ENCODE measurements around the gene NSUN6. TPM values are rescaled to one million over a fixed set of nuclear protein-coding genes. Genes with fewer than 3 reads are reported as not detected.
A peak's percentile ranks its signal among the peaks of the same experiment; 100 is the strongest.

Gene NSUN6
- total RNA-seq, 1 experiment from 2014 or later: 6.0 TPM

GRCh38 chr10:18658271-18659124 lies 7.1 kb upstream of the NSUN6 start:
- ATAC-seq (no peak; the same call in 1 of the 2 replicates), DNase-seq (no peak)
- intact Hi-C loops (cut with micrococcal nuclease): loop anchor here (2.0 kb wide), 1 partner anchor 48 kb away; no protein-coding TSS in a partner anchor
- TSS peak; percentile 87 for BruUV-seq (replicated peaks)
- H3K79me2 ChIP-seq (ENCODE audit: low read length): peaks cover 50% of the 10 kb centered on the region
- no peaks in the 10 kb centered on the region for H3F3A ChIP-seq (ENCODE audit: low read length, unreplicated experiment)
- peak overlapping the region; percentile 79 for H3K4me3 ChIP-seq (ENCODE audit: low read length)
- H3K27me3 ChIP-seq (ENCODE audit: low read length): no peaks in the 10 kb centered on the region
- H3K27ac ChIP-seq (ENCODE audit: low read length): peak overlapping the region; percentile 79
- peak overlapping the region; percentile 97 for H3K4me2 ChIP-seq (ENCODE audit: low read length)
- TF ChIP-seq EZH2 (IDR thresholded peaks at IDR 0.05; ENCODE audit: low read length, unreplicated experiment) (no peak), EZH2phosphoT487 (IDR thresholded peaks at IDR 0.05; ENCODE audit: borderline replicate concordance, low read length) (no peak)
- TF ChIP-seq, protein P1, sequence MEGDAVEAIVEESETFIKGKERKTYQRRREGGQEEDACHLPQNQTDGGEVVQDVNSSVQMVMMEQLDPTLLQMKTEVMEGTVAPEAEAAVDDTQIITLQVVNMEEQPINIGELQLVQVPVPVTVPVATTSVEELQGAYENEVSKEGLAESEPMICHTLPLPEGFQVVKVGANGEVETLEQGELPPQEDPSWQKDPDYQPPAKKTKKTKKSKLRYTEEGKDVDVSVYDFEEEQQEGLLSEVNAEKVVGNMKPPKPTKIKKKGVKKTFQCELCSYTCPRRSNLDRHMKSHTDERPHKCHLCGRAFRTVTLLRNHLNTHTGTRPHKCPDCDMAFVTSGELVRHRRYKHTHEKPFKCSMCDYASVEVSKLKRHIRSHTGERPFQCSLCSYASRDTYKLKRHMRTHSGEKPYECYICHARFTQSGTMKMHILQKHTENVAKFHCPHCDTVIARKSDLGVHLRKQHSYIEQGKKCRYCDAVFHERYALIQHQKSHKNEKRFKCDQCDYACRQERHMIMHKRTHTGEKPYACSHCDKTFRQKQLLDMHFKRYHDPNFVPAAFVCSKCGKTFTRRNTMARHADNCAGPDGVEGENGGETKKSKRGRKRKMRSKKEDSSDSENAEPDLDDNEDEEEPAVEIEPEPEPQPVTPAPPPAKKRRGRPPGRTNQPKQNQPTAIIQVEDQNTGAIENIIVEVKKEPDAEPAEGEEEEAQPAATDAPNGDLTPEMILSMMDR (conservative IDR thresholded peaks at IDR 0.05; ENCODE audit: low read depth, low read length): no peak
- CTCF ChIA-PET: no interaction called here
- no peaks in the 10 kb centered on the region for H3K9me2 ChIP-seq (replicated peaks; ENCODE audit: low read length)
- peak overlapping the region; percentile 87 for H2AFZ ChIP-seq (ENCODE audit: low read length)
- no peaks in the 10 kb centered on the region for H3K9me3 ChIP-seq (ENCODE audit: low read length)
- H3K9ac ChIP-seq (ENCODE audit: low read length): peak overlapping the region; percentile 94
- peaks cover 10% of the 10 kb centered on the region for H4K20me1 ChIP-seq (ENCODE audit: low read length)
- POLR2A ChIA-PET (ENCODE audit: unreplicated experiment): interaction anchor here (0.6 kb wide), 3 partner anchors 8 to 50 kb away, joined by 5 to 7 read pairs (median 7); no protein-coding TSS in a partner anchor
- peaks cover 18% of the 10 kb centered on the region for H3K4me1 ChIP-seq (ENCODE audit: insufficient read depth, low read length)
- H3K36me3 ChIP-seq (ENCODE audit: low read depth, low read length): no peaks in the 10 kb centered on the region

DNA sequence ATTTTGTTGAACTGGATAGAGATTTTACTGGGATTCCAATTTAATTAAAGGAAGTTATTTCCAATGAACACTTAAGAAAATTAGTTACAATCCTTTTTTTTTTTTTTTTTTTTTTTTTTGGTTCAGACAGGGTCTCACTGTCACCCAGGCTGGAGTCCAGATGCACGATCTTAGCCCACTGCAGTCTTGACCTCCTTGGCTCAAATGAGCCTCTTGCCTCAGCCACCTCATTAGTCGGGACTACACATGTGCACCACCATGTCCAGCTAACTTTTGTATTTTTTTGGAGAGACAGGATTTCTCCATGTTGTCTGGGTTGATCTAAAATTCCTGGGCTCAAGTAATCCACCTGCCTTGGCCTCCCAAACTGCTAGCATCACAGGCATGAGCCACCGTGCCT lies 5.3 kb upstream of the NSUN6 start:
- DNase-seq: no peak
- no TSS peak for BruUV-seq (replicated peaks)
- H3K27ac ChIP-seq (ENCODE audit: low read length): no peak overlapping the region
- no peaks in the 10 kb centered on the region for H3K9me3 ChIP-seq (ENCODE audit: low read length)
- ChIA-PET CTCF (no interaction called here), POLR2A (ENCODE audit: unreplicated experiment) (no interaction called here)
- no peak overlapping the region for H3K4me3 ChIP-seq (ENCODE audit: low read length)
- no peaks in the 10 kb centered on the region for H3K27me3 ChIP-seq (ENCODE audit: low read length)
- H4K20me1 ChIP-seq (ENCODE audit: low read length): peaks cover 6% of the 10 kb centered on the region
- H3K36me3 ChIP-seq (ENCODE audit: low read depth, low read length): no peaks in the 10 kb centered on the region
- peaks cover 17% of the 10 kb centered on the region for H3K4me1 ChIP-seq (ENCODE audit: insufficient read depth, low read length)
- no peak for TF ChIP-seq EZH2phosphoT487 (IDR thresholded peaks at IDR 0.05; ENCODE audit: borderline replicate concordance, low read length)
- TF ChIP-seq, protein P1 (conservative IDR thresholded peaks at IDR 0.05; ENCODE audit: low read depth, low read length): no peak
- no peak for TF ChIP-seq EZH2 (IDR thresholded peaks at IDR 0.05; ENCODE audit: low read length, unreplicated experiment)
- H2AFZ ChIP-seq (ENCODE audit: low read length): no peak overlapping the region
- no peak overlapping the region for H3K4me2 ChIP-seq (ENCODE audit: low read length)
- H3K9ac ChIP-seq (ENCODE audit: low read length): no peak overlapping the region
- no peak for ATAC-seq
- H3F3A ChIP-seq (ENCODE audit: low read length, unreplicated experiment): no peaks in the 10 kb centered on the region
- intact Hi-C loops (cut with micrococcal nuclease): no loop called here
- H3K9me2 ChIP-seq (replicated peaks; ENCODE audit: low read length): no peaks in the 10 kb centered on the region
- peaks cover 32% of the 10 kb centered on the region for H3K79me2 ChIP-seq (ENCODE audit: low read length)

GRCh38 chr10:18653112-18653511 lies 1.7 kb upstream of the NSUN6 start:
- Histone ChIP-seq H3K79me2 (ENCODE audit: low read length) (peaks cover 31% of the 10 kb centered on the region), H3K27ac (ENCODE audit: low read length) (no peak overlapping the region), H3K27me3 (ENCODE audit: low read length) (no peaks in the 10 kb centered on the region), H3F3A (ENCODE audit: low read length, unreplicated experiment) (no peaks in the 10 kb centered on the region), H3K4me1 (ENCODE audit: insufficient read depth, low read length) (peaks cover under 1% of the 10 kb centered on the region; the same call in 1 of the 2 replicates), H2AFZ (ENCODE audit: low read length) (no peak overlapping the region), H3K9me3 (ENCODE audit: low read length) (no peaks in the 10 kb centered on the region), H4K20me1 (ENCODE audit: low read length) (no peaks in the 10 kb centered on the region), H3K9me2 (replicated peaks; ENCODE audit: low read length) (no peaks in the 10 kb centered on the region), H3K36me3 (ENCODE audit: low read depth, low read length) (no peaks in the 10 kb centered on the region), H3K4me2 (ENCODE audit: low read length) (no peak overlapping the region), H3K9ac (ENCODE audit: low read length) (no peak overlapping the region), H3K4me3 (ENCODE audit: low read length) (no peak overlapping the region)
- no TSS peak for BruUV-seq (replicated peaks)
- ChIA-PET POLR2A (ENCODE audit: unreplicated experiment) (no interaction called here), CTCF (no interaction called here)
- intact Hi-C loops (cut with micrococcal nuclease): no loop called here
- TF ChIP-seq EZH2 (IDR thresholded peaks at IDR 0.05; ENCODE audit: low read length, unreplicated experiment) (no peak), EZH2phosphoT487 (IDR thresholded peaks at IDR 0.05; ENCODE audit: borderline replicate concordance, low read length) (no peak)
- TF ChIP-seq, protein P1 (conservative IDR thresholded peaks at IDR 0.05; ENCODE audit: low read depth, low read length): no peak
- no peak for DNase-seq
- no peak for ATAC-seq
